ENCODE results near the gene SSX2IP. TPM values are rescaled to one million over a fixed set of nuclear protein-coding genes. Genes with fewer than 3 reads are reported as not detected.

The SSX2IP gene
- total RNA-seq, 2 experiments from 2014 or later, result 5.5 to 6.0 TPM

DNA sequence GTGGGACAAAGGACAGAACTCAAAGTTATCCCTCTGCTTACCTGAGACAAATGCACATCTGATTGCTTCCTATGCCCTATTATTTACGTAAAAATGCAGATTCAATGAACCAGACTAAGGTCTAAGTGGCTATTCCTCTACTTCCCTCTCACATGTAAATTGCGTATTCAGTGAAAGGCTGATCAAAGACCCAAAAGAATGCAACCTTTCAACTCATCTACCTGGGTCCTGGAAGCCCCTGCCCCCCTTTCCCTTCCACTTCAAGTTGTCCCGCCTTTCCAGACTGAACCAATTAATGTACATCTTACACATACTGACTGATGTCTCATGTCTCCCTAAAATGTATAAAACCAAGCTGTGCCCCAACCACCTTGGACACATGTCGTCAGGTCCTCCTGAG lies 14.6 kb downstream of the SSX2IP start:
- Histone ChIP-seq H3K4me1 (ENCODE audit: insufficient read depth, low read length) (no peaks in the 10 kb centered on the region), H3K36me3 (ENCODE audit: insufficient read depth, low read length) (no peaks in the 10 kb centered on the region), H3K27me3 (ENCODE audit: control insufficient read depth in 1 of 2, insufficient read depth in 2 of 2, low read length in 2 of 2) (no peaks in the 10 kb centered on the region), H3K4me3 (ENCODE audit: low read length) (no peak overlapping the region), H3K27ac (ENCODE audit: low read depth in 1 of 2, low read length in 2 of 2) (no peak overlapping the region), H3K9me3 (ENCODE audit: control insufficient read depth in 1 of 2, insufficient read depth in 1 of 2, low read length in 2 of 2) (no peaks in the 10 kb centered on the region)
- no peak overlapping the region for H3K27ac Mint-ChIP-seq
- no peaks in the 10 kb centered on the region for H3K27me3 Mint-ChIP-seq
- H3K9me3 Mint-ChIP-seq, result peaks cover 2% of the 10 kb centered on the region
- DNase-seq (no peak), ATAC-seq (ENCODE audit: poor library complexity) (no peak)
- no peak overlapping the region for H3K4me3 Mint-ChIP-seq
- POLR2A ChIA-PET, result no interaction called here
- intact Hi-C loops (cut with DNase I, micrococcal nuclease), result no loop called here
- H3K36me3 Mint-ChIP-seq (ENCODE audit: low read depth), result peaks cover 6% of the 10 kb centered on the region
- peaks cover 23% of the 10 kb centered on the region for H3K4me1 Mint-ChIP-seq (ENCODE audit: low read depth)
- CTCF ChIA-PET, result no interaction called here
- TF ChIP-seq, protein P1, sequence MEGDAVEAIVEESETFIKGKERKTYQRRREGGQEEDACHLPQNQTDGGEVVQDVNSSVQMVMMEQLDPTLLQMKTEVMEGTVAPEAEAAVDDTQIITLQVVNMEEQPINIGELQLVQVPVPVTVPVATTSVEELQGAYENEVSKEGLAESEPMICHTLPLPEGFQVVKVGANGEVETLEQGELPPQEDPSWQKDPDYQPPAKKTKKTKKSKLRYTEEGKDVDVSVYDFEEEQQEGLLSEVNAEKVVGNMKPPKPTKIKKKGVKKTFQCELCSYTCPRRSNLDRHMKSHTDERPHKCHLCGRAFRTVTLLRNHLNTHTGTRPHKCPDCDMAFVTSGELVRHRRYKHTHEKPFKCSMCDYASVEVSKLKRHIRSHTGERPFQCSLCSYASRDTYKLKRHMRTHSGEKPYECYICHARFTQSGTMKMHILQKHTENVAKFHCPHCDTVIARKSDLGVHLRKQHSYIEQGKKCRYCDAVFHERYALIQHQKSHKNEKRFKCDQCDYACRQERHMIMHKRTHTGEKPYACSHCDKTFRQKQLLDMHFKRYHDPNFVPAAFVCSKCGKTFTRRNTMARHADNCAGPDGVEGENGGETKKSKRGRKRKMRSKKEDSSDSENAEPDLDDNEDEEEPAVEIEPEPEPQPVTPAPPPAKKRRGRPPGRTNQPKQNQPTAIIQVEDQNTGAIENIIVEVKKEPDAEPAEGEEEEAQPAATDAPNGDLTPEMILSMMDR (IDR thresholded peaks at IDR 0.05), result no peak

DNA sequence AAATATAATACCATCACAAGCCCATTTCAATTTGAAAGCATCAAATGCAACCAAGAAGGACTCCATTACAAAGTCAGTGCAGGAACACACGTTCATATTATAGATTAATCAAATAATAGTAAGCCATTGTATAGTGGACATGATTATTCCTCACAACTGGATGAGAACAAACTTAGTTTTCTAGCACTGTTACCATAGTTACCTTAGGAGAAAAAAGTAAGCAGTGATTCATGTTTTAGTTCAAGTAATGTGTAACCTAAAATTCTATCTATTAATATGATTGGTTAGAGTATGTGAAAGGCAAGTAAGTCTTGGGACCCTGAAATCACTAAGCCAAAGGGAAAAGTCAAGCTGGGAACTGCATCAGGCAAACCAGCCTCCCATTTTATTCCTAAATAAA lies 15.2 kb downstream of the SSX2IP start:
- TF ChIP-seq, protein P1 (IDR thresholded peaks at IDR 0.05), result no peak
- Mint-ChIP-seq H3K36me3 (ENCODE audit: low read depth) (peaks cover 6% of the 10 kb centered on the region), H3K4me3 (no peak overlapping the region), H3K9me3 (peaks cover 2% of the 10 kb centered on the region), H3K4me1 (ENCODE audit: low read depth) (peaks cover 20% of the 10 kb centered on the region), H3K27me3 (no peaks in the 10 kb centered on the region), H3K27ac (no peak overlapping the region)
- Histone ChIP-seq H3K4me1 (ENCODE audit: insufficient read depth, low read length) (no peaks in the 10 kb centered on the region), H3K27me3 (ENCODE audit: control insufficient read depth in 1 of 2, insufficient read depth in 2 of 2, low read length in 2 of 2) (no peaks in the 10 kb centered on the region), H3K9me3 (ENCODE audit: control insufficient read depth in 1 of 2, insufficient read depth in 1 of 2, low read length in 2 of 2) (no peaks in the 10 kb centered on the region), H3K27ac (ENCODE audit: low read depth in 1 of 2, low read length in 2 of 2) (no peak overlapping the region), H3K36me3 (ENCODE audit: insufficient read depth, low read length) (no peaks in the 10 kb centered on the region), H3K4me3 (ENCODE audit: low read length) (no peak overlapping the region)
- ATAC-seq (ENCODE audit: poor library complexity) (no peak), DNase-seq (no peak)
- CTCF ChIA-PET, result no interaction called here
- POLR2A ChIA-PET, result no interaction called here
- intact Hi-C loops (cut with DNase I, micrococcal nuclease), result no loop called here

DNA sequence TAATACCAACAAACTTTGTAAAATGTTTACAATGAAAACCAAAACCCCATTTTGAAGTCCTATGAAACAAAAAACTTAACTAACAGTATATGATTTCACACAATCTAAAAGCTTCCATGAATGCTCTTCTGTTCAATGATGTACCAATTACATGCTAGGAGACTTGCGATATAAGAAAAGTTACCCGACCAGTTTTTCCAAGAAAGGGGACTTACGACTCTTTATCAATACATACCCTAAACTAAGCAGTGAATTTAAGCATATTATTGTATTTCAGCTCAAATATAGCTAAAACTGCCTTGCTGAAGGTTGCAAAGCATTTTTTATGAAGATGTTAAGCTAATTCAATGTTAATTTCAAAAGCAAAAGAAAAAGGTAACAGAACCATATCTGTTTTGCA lies 15.6 kb downstream of the SSX2IP start:
- Mint-ChIP-seq H3K36me3 (ENCODE audit: low read depth) (peaks cover 6% of the 10 kb centered on the region), H3K4me3 (no peak overlapping the region), H3K27me3 (no peaks in the 10 kb centered on the region), H3K4me1 (ENCODE audit: low read depth) (peaks cover 20% of the 10 kb centered on the region), H3K27ac (no peak overlapping the region), H3K9me3 (peaks cover 2% of the 10 kb centered on the region)
- POLR2A ChIA-PET, result no interaction called here
- intact Hi-C loops (cut with DNase I, micrococcal nuclease), result loop anchor here in 1 of 2 experiments (5.0 kb wide), 1 partner anchor 48 kb away; no protein-coding TSS in a partner anchor
- Histone ChIP-seq H3K9me3 (ENCODE audit: control insufficient read depth in 1 of 2, insufficient read depth in 1 of 2, low read length in 2 of 2) (no peaks in the 10 kb centered on the region), H3K36me3 (ENCODE audit: insufficient read depth, low read length) (no peaks in the 10 kb centered on the region), H3K4me3 (ENCODE audit: low read length) (no peak overlapping the region), H3K4me1 (ENCODE audit: insufficient read depth, low read length) (no peaks in the 10 kb centered on the region), H3K27me3 (ENCODE audit: control insufficient read depth in 1 of 2, insufficient read depth in 2 of 2, low read length in 2 of 2) (no peaks in the 10 kb centered on the region), H3K27ac (ENCODE audit: low read depth in 1 of 2, low read length in 2 of 2) (no peak overlapping the region)
- ATAC-seq (ENCODE audit: poor library complexity) (no peak), DNase-seq (no peak)
- CTCF ChIA-PET, result interaction anchor here (0.9 to 1.2 kb wide), 2 partner anchors 10 to 15 kb away, joined by 3 read pairs; no protein-coding TSS in a partner anchor
- TF ChIP-seq, protein P1 (IDR thresholded peaks at IDR 0.05), result no peak
